HG02798 (cell line): ENCODE results near the gene BCAR1.

Experiments
- ATAC-seq: cut with Tn5 transposase; IDR thresholded peaks from one replicate; pipeline ENCODE4 v1.9.1; 2021; ENCODE audit warnings: mild to moderate bottlenecking; ENCODE audit not compliant: unreplicated experiment, poor library complexity

Gene BCAR1

GRCh38 chr16:75188832-75189477 is 62.5 kb downstream of the BCAR1 start:
- ATAC-seq = no peak

DNA sequence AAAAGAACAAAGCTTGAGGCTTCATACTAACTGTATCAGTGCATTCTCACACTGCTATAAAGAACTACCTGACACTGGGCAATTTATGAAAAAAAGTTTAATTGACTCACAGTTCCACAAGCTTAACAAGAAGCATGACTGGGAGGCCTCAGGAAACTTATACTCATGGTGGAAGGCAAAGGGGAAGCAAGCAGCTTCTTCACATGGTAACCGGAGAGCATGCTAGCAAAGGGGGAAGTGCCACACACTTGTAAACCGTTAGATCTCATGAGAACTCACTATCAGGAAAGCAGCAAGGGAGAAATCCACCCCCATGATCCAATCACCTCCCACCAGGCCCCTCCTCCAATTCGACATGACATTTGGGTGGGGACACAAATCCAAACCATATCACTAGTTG is 69.8 kb downstream of the BCAR1 start:
- no peak for ATAC-seq

GRCh38 chr16:75179208-75179607 is 72.2 kb downstream of the BCAR1 start:
- ATAC-seq = no peak
